NOMO-1 treated with dmso at 0.1 percent for 144 hours (cell line): Measurements from ENCODE around the gene MEMO1.
"Not testable (repeated sequence)": the region's sequence is repeated elsewhere in the genome, so short reads cannot be mapped to it uniquely, and the experiment has no call there.

Experiments used
- DNase-seq: peaks from one replicate; lab custom pipeline; 2025; ENCODE audit not compliant: unreplicated experiment; lab: John Stamatoyannopoulos, UW

MEMO1 gene

DNA sequence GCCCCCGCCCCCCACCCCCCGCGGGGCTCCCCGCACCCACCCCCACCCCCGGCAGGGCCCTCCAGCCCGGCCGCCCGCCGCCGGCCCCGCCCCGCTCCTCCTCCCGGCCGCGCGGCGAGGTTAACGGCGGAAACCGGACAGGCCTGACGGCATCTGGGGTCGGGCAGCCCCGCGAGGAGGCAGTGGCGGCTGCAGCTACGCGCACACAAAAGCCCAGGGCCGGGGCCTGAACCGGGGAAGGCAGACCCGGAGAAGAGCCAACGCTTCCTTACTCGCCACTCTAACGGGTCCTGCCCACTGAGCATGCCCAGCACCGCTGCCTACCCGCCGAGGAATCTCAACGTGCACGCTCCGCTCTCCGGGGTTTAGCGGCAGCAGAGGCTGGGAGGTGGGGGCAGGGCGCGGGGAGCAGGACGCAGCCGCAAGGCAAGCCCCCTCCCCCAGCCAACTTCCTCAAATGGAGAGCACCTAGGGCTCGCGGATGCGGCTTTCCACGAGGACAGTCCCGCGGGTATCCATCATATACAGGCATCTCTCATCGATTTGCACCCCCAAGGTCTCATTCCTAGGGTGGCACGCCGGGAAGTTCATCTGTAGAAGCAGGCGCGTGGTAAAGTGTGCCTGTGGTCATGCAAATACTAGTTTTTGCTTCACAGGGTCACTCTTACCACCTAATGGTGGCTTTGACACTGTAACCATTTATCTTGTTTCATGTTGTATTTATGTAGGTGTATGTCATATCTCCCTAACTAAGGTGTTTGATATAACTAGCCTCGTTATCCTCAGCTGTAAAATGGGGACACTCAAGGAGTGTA lies at the start of gene MEMO1:
Gene MEMO1 (minus strand): TSS at position 339 of the 815 bp plus-strand sequence. CDS start 761 bp downstream, outside the sequence.
- DNase-seq: peak; percentile 94

DNA sequence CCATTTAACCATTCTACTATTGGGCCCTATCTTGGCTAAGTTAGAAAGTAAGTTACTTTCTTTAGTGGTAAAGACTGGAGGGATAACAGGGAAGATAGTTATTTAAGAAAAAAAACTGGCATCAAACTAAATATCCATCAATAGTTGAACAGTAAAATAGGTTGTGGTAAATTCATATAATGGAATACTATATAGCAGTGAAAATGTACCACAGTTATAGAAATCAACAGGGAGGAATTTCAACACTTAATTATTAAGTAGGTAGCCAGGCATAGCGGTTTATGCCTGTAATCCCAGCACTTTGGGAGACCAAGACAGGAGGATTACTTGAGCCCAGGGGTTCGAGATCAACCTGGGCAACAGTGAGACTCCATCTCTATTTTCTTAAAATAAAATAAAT lies 49.5 kb upstream of the MEMO1 start:
- DNase-seq: no peak

DNA sequence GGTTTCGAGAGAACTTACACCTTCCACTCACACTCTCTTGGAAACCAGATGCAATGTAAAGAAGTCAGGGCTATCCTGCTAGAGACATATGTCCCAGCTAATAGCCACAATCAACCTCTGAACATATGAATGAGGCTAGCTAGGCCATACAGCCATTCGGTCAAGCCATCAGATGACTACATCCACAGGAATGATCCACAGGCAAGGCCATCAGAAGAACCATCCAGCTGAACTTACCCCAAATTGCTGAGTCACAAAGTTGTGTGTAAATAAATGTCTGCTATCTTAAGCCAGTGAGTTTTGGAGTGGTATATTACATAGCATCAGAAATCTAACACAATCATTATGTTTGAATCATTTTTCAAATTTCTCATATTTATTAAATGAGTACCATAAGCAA lies 47.3 kb upstream of the MEMO1 start:
- no peak for DNase-seq

DNA sequence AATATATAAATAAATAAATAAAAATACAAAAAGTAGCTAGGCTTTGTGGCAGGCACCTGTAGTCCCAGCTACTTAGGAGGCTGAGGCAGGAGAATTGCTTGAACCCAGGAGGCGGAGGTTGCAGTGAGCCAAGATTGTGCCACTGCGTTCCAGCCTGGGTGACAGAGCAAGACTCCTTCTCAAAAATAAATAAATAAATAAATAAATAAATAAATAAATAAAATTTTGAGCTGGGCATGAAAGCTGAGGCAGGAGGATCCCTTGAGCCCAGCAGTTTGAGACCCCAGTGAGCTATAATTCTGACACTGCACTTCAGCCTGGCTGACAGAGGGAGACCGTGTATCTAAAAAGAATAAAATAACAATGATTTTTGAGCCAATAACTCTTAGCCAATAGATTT lies 43.8 kb upstream of the MEMO1 start:
- not testable (repeated sequence) for DNase-seq

DNA sequence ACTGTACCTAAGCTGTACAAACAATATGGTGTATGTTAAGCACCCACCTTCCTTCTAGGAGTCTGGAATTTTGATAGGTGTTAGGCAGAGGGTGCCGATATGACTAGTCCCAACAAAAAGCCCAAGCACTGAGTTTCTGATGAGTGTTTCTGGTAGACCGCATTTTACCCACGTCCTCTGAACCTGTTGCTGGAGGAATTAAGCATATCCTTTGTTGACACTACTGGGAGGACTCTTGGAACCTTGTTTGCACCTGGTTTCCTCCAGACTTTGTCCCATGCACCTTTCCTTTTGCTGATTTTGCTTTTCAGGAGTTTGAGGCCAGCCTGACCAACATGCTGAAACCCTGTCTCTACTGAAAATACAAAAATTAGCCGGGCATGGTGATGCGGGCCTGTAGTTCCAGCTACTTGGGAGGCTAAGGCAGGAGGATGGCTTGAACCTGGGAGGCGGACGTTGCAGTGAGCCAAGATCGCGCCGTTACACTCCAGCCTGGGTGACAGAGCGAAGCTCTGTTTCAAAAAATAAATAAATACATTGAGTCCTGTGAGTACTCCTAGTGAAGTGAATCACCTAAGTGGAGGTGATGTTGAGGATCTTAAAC lies 41.1 kb upstream of the MEMO1 start:
- no peak for DNase-seq

DNA sequence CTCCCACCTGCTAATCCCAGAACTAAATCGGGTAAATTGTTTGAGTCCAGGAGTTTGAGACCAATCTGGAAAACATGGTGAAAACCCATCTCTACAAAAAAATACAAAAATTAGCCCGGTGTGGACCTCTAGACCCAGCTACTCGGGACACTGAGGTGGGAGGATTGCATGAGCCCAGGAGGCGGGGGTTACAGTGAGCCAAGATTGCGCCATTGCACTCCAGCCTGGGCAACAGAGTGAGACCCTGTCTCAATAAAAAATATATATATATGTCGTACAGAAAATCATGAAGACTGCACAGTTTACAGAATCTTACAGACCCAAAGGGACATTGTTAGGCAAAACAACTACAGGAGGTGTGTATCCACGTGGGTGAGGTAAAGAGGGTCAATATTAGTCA lies 32.8 kb upstream of the MEMO1 start:
- DNase-seq: no peak

DNA sequence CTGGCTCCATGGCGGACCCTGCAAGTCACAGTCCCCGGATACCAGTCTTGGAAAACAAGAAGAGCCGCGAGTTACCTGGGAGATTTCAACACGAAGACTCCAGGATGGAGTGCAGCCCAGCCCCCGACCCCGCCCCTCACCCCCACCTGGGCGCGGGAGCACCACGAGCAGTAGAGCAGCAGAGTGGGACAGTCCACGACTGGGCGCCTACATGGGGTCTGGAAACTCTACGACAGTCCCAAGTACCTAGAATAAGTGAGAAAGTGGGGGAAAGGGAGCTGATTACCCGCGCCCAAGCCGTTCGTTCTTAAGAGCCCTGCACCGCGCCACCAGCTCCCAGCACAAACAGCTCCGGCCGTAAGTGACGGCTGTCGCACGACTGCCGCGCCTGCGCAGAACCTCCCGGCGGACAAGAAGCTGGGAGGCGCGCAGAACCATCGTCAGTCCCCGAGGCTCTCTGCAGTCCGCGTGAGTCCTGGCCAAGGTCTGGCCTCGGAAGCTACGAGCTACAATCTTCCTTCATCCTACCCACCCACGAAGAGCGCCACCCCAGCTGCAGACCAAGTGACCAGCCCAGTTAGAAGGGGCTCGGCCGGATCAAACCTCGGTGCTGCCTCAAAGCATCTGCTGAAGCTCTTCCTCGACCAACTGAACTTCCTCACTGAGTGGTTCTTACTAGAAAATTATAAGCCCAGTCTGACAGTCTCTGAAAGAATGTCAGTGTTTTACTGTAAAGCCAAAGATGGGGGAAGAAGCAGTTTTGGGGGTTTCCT lies 28.8 kb upstream of the MEMO1 start, which contains the start of gene DPY30:
Gene DPY30 (minus strand): TSS at position 359 of the 773 bp plus-strand sequence. CDS start 349 bp downstream, at position 10.
- peak; percentile 93 for DNase-seq

DNA sequence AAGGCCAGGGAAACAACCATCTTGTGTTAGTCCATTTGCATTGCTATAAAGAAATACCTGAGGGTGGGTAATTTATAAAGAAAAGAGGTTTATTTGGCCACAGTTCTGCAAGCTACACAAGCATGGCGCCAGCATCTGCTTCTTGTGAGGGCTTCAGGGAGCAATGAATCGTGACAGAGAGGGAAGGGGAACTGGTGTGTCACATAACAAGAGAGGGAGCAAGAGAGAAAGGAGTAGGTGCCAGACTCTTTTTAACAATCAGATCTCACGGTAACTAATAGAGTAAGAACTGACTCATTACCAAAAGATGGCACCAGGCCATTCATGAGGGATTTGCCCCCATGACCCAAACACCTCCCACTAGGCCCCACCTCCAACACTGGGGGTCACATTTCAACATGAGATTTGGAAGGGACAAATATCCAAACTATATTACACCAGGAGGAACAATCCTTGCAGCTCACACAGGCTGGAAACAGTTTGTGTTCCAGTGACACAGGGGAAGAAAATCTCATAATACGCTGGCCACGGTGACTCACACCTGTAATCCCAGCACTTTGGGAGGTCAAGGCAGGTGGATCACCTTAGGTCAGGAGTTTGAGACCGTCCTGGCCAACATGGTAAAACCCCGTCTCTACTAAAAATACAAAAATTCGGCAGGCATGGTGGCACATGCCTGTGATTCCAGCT lies 23.5 kb upstream of the MEMO1 start:
- DNase-seq: not testable (repeated sequence)

DNA sequence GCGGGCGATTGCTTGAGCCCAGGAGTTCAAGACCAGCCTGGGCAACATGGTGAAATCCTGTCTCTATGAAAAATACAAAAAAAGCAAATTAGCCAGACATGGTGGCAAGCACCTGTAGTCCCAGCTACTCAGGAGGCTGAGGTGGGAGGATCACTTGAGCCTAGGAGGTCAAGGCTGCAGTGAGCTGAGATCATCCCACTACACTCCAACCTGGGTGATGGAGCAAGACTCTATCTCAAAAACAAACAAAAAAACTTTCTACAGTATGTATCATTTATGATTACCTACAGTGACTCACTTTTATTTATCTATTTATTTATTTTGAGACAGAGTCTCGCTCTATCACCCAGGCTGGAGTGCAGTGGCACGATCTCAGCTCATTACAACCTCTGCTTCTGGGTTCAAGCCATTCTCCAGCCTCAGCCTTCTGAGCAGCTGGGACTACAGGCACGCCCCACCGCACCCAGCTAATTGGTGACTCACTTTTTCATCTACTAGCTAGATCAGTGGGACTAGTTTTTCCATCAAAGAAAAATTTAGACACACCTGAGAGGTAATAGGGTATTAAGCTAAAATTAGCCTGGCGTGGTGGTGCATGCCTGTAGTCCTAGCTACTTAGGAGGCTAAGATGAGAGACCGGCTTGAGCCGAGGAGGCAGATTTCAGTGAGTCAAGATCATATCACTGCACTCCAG lies 8.1 kb upstream of the MEMO1 start:
- DNase-seq: not testable (repeated sequence)

DNA sequence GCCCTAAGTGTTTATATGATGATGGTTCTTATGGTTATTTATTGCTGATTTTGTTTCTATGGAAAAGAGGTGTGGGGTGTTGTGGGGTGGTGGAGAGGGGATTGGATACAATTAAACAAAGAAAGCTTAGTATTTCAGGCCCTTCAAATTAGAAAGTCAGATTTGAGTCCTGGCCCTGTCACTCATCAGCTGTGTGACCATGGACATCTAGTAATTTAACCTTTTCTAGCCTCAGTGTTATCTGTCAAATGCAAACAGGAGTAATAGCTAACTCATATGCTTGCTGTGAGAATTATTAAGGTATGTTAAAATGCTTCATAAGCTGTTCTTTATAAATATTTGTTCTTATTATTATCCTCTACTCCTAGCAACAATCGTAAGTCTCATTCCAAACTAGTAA lies 2.1 kb upstream of the MEMO1 start:
- DNase-seq: no peak

DNA sequence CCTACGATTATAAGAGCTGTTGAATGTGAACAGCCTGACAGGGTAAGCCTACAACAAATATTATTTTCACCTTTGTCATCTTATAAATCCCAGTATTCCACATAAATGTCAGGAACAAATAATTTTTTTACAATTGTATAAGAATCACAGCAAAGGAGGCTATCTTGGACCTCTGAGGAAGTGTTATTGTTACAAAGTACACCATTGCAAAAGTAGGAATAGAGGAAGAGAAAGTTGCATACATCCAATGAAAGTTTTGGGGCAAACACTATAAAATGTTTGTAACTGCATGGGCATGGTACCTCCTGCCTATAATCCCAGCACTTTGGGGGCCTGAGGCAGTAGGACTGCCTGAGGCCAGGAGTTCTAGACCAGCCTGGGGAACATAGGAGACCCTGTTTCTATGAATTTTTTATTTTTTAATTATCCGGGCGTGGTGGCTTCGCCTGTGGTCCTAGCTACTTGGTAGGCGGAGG lies 715 bp upstream of the MEMO1 start:
- peak; percentile 29 for DNase-seq

DNA sequence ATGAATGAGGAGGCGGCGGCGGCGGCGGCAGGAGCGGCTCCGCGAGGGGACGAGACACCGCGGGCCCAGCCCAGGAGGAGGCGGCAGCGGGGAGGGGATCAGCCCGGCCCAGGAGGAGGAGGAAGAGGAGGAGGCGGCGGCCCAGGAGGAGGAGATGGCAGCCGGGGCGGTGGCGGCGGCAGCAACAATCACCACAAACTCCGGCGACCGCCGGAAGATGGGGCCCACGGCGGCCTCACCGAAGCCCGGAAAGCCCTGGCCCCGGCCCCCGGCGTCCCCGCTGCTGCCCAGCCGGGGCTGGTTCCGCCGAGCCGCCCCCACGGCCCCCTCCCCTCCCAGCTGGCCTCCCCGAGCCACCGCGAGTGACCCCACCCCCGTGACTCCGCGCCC lies 533 bp downstream of the MEMO1 start:
- DNase-seq: peak; percentile 29

DNA sequence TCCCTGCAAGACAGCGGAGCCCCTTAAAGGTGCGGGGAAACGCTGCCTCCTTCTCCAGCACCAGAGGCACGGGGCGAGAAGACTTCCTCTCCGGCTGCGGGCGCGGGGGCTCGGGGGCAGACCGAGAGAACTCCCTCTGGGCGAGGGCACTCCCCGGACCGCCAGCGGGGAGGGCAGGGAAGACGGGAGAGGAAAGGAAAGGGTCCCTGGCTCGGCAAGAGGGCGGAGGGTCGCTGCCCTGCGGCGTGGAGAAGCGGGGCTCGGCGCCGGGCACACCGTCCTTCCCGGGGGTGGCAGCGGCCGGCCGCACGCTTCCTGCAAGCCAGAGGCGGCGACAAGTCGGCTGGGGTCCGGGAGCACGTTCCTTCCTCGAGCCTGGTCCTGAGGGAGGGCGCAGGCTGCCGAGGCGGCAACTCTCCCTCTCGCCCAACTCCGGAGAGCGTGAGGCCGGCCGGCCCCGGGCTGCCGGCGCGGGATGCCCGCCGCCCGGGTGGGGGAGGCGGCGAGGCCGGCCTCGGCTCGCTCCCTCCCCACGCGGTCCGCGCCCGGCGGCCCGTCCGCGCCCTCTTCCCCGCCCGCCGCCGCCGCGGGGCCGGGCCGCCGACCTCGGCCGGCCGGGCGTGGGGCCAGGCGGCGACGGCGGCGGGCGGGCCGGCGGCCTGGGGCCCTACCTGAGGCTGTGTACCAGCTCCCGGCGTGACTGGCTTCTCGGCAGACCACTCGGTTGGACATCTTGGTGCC lies 1.1 kb downstream of the MEMO1 start:
- peak; percentile 20 for DNase-seq

DNA sequence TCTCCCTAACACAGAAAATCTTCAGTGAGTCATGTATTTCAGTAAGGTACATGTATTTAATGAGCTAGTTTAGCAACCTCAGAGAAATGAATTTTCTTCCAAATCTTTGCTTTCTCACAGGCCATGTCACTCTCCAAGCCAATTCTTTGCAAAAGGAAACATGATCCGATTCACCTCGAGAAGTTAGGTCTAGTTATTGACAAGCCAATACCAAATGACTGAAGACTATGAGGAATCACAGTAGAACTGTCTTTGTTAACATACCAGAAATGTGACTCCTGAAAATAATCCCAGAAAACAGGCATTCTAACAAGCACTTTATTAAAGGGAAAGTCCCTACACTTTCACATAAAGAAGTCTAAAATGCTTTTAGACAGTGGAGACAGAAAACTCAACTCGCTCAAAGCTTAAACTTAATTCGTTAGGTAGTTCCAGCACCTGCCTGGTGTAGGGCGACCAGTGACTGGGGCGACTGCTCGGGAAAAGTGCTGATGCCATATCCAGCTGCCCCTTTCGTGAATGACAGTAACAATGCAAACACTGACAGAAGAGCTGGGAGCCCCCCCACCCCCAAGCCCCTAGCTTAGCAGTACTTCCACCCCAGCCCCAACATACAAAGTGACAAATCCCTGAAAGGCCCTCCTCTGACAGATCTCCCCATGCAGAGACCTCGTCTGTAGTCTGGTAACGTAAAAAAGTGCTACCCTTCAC lies 1.8 kb downstream of the MEMO1 start:
- DNase-seq: no peak

DNA sequence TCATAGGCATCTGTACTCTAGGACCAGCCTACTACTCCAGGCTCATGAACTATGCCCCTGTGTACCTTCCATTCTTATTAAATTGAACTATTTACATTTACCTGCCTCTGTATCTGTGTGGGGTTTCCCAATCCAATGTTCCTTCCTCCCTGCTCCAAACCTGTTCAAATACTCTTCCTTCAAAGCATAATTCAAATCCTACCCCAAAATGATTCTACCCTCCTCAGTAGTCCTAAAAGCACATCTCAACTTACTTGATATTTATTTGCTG lies 3.8 kb downstream of the MEMO1 start:
- no peak for DNase-seq

DNA sequence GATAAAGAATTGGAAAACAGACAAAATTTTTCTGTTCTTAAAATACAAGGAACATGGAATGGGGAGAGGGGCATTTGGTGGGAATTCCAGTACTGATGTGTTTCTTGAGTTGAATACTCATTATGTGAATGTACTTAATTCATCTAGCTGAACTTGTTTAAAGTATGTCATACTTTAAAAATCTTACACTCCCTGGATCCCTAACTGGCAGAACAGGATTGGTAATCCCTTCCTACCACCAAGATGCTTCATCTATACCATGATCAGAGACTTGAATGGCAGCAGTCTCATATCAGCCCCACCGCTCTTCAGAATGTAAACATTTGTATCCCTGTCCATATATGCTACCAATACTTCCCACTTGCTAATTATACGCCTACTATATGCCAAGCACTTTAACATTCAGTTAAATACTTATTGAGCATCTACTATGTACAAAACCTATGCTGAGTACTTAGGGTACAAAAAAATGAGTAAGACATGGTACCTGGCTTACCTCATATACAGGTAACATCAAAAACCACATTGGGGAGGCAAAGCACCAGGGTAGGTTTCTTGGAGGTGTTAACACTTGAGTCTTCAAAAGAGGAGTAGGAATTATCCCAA lies 5.3 kb downstream of the MEMO1 start:
- DNase-seq: no peak

DNA sequence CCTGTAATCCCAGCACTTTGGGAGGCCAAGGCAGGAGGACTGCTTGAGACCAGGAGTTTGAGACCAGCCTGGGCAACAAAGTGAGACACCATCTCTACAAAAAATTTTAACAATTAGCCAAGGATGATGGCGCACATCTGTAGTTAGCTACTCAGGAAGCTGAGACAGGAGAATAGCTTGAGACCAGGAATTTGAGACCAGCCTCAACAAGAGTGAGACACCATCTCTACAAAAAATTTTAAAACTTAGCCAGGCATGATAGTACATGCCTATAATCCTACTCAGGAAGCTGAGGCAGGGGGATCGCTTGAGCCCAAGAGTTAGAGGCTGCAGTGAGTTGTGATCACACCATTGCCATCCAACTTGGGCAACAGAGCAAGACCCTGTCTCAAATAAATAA lies 7.0 kb downstream of the MEMO1 start:
- no peak for DNase-seq

DNA sequence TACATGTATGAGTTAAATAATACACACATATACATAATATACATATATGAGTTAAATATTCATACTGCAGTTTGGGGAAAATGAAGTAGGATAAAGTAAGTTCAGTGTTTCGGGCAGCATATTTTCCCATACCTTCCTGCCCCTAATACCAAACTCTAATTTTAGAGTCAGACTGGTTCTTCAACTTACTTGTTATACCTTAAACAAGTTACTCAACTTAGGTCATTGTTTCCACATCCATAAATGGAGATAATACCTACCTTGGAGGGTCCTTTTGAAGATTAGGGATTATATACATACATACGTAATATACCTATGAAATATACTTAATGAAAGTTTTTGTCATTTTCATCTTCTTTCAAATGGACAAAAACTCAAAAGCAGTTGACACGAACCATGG lies 8.4 kb downstream of the MEMO1 start:
- DNase-seq: no peak

DNA sequence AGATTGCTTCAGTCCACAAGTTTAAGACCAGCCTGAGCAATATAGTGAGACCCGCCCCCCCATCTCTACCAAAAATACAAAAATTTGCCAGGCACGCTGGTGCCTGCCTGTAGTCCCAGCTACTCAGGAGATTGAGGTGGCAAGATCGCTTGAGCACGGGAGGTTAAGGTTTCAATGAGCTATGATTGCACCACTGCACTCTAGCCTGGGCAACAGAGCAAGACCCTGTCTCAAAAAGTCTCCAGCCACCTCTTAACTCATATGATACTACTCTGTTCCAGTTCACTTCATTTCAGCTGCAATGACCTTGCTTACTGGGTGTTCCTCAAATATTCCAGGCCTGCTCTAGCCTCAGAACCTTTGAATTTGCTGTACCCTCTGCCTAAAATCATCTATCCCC lies 11.4 kb downstream of the MEMO1 start:
- DNase-seq: no peak
